ENCODE results near the gene PCMTD2. TPM values are rescaled to one million over a fixed set of nuclear protein-coding genes. Genes with fewer than 3 reads are reported as not detected.

PCMTD2 gene
- total RNA-seq, 4 donors from 2014 or later, result 51.3 to 96.9 (median 75.4) TPM

- DNase-seq (no peak), ATAC-seq (no peak)
- H3K4me3 ChIP-seq, result no peak overlapping the region
- intact Hi-C loops (cut with DNase I; ENCODE audit: low total_unique reads) (no loop called here), in situ Hi-C loops (cut with MboI; ENCODE audit: low sequenced_read_pairs in 4 of 4) (no loop called here)
- H3K4me1 ChIP-seq, result peaks cover 21 to 23% of the 10 kb centered on the region in 2 donors
- no peaks in the 10 kb centered on the region for H3K9me3 ChIP-seq
- no peaks in the 10 kb centered on the region for H3K27me3 ChIP-seq
- no peak overlapping the region for H3K27ac ChIP-seq
- no peaks in the 10 kb centered on the region for H3K36me3 ChIP-seq
- no peak for TF ChIP-seq CTCF (IDR thresholded peaks at IDR 0.05 in 4 of 5, conservative IDR thresholded peaks at IDR 0.05 in 1 of 5)
- no peak for TF ChIP-seq POLR2A (IDR thresholded peaks at IDR 0.05)
These were observed 35.8 kb upstream of the PCMTD2 start for GRCh38 chr20:64219730-64220129.

DNA sequence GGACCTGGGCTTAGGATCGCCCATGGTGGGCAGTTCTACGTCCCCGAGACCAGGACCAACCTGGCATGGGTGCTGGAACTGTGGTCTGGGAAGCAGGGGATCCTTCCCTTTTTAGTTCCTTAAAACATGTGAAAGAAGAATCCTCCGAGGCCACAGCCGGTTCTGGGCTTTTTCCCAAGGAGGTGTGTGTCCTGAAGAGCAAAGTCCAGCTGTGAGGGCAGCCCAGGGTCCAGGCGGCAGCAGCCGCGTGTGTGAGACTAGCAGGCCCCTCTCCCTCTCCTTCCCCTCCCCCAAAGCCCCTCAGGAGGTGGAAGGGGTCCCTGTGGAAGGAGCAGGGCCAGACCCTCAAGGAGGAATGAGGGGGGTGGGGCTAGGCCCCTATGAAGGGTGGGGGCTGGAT lies 35.1 kb upstream of the PCMTD2 start:
- peaks cover 21 to 23% of the 10 kb centered on the region in 2 donors for H3K4me1 ChIP-seq
- in situ Hi-C loops (cut with MboI; ENCODE audit: low sequenced_read_pairs in 4 of 4), result no loop called here
- no peak overlapping the region for H3K4me3 ChIP-seq
- intact Hi-C loops (cut with DNase I; ENCODE audit: low total_unique reads), result no loop called here
- H3K36me3 ChIP-seq, result no peaks in the 10 kb centered on the region
- no peak for DNase-seq
- no peak for ATAC-seq
- H3K27me3 ChIP-seq, result no peaks in the 10 kb centered on the region
- H3K9me3 ChIP-seq, result no peaks in the 10 kb centered on the region
- TF ChIP-seq POLR2A (IDR thresholded peaks at IDR 0.05), result no peak
- TF ChIP-seq CTCF (IDR thresholded peaks at IDR 0.05 in 4 of 5, conservative IDR thresholded peaks at IDR 0.05 in 1 of 5), result no peak
- no peak overlapping the region for H3K27ac ChIP-seq

DNA sequence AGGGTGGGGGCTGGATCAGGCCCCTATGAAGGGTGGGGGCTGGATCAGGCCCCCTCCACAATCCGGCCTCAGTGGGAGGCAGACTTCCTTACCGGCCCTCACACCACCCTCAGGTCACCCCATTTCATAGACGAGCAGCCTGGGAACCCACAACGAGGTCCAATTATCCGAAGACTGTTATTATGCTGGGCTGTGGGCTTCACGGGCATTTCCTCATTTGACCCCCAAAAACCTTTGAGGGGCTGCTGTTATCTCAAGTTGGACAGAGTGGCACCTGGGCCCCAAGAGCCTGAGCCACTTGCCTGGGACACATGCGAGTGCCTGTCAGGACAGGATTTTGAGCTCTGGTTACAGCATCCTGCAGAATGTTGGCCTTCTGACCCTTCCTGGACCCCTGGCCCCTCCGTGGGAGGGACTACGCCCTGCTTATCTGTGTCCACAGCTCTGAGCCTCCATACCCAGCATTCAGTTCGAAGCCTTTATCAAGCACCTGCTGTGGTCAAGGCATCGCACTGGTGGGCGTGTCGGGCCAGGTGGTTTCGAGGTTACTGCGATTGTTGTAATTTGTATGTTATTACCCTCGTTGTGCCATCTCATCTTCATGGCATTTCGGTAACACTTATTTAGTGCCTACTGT lies 34.5 kb upstream of the PCMTD2 start:
- H3K27me3 ChIP-seq, result no peaks in the 10 kb centered on the region
- no peaks in the 10 kb centered on the region for H3K9me3 ChIP-seq
- H3K4me1 ChIP-seq, result peaks cover 21 to 22% of the 10 kb centered on the region in 2 donors
- no peak for TF ChIP-seq CTCF (IDR thresholded peaks at IDR 0.05 in 4 of 5, conservative IDR thresholded peaks at IDR 0.05 in 1 of 5)
- in situ Hi-C loops (cut with MboI; ENCODE audit: low sequenced_read_pairs in 4 of 4) (no loop called here), intact Hi-C loops (cut with DNase I; ENCODE audit: low total_unique reads) (no loop called here)
- DNase-seq (no peak), ATAC-seq (no peak)
- no peak overlapping the region for H3K4me3 ChIP-seq
- no peaks in the 10 kb centered on the region for H3K36me3 ChIP-seq
- H3K27ac ChIP-seq, result no peak overlapping the region

DNA sequence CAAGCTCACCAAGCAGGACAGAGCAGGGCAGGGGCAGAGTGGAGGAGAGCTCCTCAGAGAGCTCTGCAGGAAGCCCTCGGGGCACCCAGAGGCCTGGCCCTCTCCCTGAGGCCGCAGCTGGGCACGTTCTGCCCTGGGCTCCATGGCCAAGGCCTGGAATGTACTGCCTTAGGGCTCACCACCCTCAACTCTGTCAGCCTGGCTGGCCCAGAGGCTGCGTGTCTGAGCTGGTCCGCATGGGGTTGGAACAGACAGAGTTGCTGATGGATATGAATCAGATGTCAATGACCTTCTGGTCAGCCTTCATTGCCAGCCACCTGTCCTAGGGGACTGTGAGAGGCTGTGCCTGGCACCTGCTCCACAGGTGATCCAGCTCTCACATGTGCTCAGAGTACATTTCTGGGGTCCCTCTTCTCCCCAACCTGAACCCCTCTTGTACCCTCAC lies 33.2 kb upstream of the PCMTD2 start:
- DNase-seq (no peak), ATAC-seq (peak in 1 of 2 donors; percentile 11)
- no peak overlapping the region for H3K4me3 ChIP-seq
- in situ Hi-C loops (cut with MboI; ENCODE audit: low sequenced_read_pairs in 4 of 4) (no loop called here), intact Hi-C loops (cut with DNase I; ENCODE audit: low total_unique reads) (loop anchor here (2.0 kb wide), 1 partner anchor 32 kb away; the partner anchor contains the start of gene PCMTD2)
- no peaks in the 10 kb centered on the region for H3K36me3 ChIP-seq
- no peaks in the 10 kb centered on the region for H3K9me3 ChIP-seq
- H3K27me3 ChIP-seq, result no peaks in the 10 kb centered on the region
- H3K4me1 ChIP-seq, result peaks cover 18 to 21% of the 10 kb centered on the region in 2 donors
- TF ChIP-seq POLR2A (IDR thresholded peaks at IDR 0.05), result no peak
- no peak for TF ChIP-seq CTCF (IDR thresholded peaks at IDR 0.05 in 4 of 5, conservative IDR thresholded peaks at IDR 0.05 in 1 of 5)
- no peak overlapping the region for H3K27ac ChIP-seq
